Raji (cell line): Measurements from ENCODE around the gene FBXO28.

Source experiments
- POLR2A ChIP-seq: IDR thresholded peaks from 2 replicates; pipeline ENCODE4 v1.6.1; 2011; ENCODE audit warnings: low read depth, low read length, control low read depth; ENCODE audit not compliant: insufficient read depth

The FBXO28 gene

GRCh38 chr1:224163311-224163710 lies 49.4 kb downstream of the FBXO28 start:
- TF ChIP-seq POLR2A = no peak

GRCh38 chr1:224168859-224169380 lies 55.0 kb downstream of the FBXO28 start:
- no peak for TF ChIP-seq POLR2A

- no peak for TF ChIP-seq POLR2A
These were observed 55.9 kb downstream of the FBXO28 start for GRCh38 chr1:224169718-224170270.

- no peak for TF ChIP-seq POLR2A
These were observed 56.4 kb downstream of the FBXO28 start for GRCh38 chr1:224170343-224170742.

GRCh38 chr1:224170748-224171478 lies 57.0 kb downstream of the FBXO28 start:
- no peak for TF ChIP-seq POLR2A

GRCh38 chr1:224172229-224172628 lies 58.3 kb downstream of the FBXO28 start:
- TF ChIP-seq POLR2A = no peak

- no peak for TF ChIP-seq POLR2A
These were observed 59.6 kb downstream of the FBXO28 start for GRCh38 chr1:224173523-224173922.

GRCh38 chr1:224175617-224176016 lies 61.7 kb downstream of the FBXO28 start:
- TF ChIP-seq POLR2A = no peak

- TF ChIP-seq POLR2A = no peak
These were observed 63.6 kb downstream of the FBXO28 start for GRCh38 chr1:224177356-224177999.

GRCh38 chr1:224178894-224179293 lies 65.0 kb downstream of the FBXO28 start:
- no peak for TF ChIP-seq POLR2A

- TF ChIP-seq POLR2A = no peak
These were observed 67.0 kb downstream of the FBXO28 start for GRCh38 chr1:224180783-224181452.

- no peak for TF ChIP-seq POLR2A
These were observed 67.5 kb downstream of the FBXO28 start for GRCh38 chr1:224181453-224181810.

GRCh38 chr1:224182057-224182865 lies 68.3 kb downstream of the FBXO28 start:
- TF ChIP-seq POLR2A = no peak

- TF ChIP-seq POLR2A = peak; percentile 87
These were observed 69.1 kb downstream of the FBXO28 start, which contains the start of gene DEGS1 for GRCh38 chr1:224182866-224183590. Gene DEGS1, plus strand, starts transcription at chr1:224183240. Its CDS starts 97 bp downstream, at chr1:224183337.
